Activated T-cell treated with anti-CD3 and anti-CD28 coated beads for 24 hours (primary cell): Measurements from ENCODE around the gene ANP32A.
"Not testable (repeated sequence)": the region's sequence is repeated elsewhere in the genome, so short reads cannot be mapped to it uniquely, and the experiment has no call there.

Experiments used
- DNase-seq: peaks from one replicate; pipeline ENCODE4 v3.0.0-alpha.2; 2020; ENCODE audit warnings: low read depth

ANP32A gene

GRCh38 chr15:68781766-68782588, 38.7 kb downstream of the ANP32A start:
- no peak for DNase-seq

- no peak for DNase-seq
Measured at GRCh38 chr15:68781217-68781616, 39.5 kb downstream of the ANP32A start.

- no peak for DNase-seq
Measured at GRCh38 chr15:68778876-68779275, 41.8 kb downstream of the ANP32A start.

- DNase-seq: no peak
Measured at GRCh38 chr15:68776477-68777270, 44.0 kb downstream of the ANP32A start.

DNA sequence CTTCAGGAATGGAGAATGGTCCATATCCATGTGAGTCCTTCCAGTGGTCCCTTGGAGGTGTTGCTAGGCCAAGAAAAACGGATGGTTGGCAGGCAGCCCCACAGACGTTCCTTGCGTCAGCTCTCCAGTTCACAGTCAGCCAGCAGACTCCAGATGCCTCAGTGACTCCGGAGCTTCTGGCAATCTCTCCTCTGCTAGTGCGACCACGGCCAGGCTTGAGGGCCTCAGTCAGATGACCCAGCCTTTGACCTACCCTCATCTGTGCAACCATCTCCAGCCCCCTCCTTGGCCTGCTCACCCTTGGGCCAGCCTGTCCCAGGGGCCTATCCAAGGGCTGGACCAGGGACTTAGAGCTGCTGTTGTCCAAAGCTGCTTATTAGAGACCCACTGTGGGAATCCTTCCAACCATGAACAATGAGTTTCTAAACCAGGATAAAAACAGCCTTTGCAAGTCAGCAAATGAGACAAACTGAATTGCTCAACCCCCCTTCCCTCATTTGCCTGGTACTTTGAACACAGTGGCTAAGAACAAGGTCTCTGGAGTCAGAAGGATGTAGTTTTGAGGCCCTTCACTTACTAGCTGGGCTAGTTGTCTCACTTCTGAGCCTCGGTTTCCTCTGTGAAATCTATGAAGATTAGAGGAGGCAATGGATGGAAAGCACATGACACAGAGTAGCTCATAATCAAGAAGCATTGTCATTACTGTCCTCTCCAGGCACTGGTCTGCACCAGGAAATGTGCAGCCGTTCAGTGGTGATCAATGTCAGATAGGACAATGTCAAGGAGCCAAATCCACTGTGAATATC, 44.8 kb downstream of the ANP32A start:
- DNase-seq: no peak

- no peak for DNase-seq
Measured at GRCh38 chr15:68775236-68775577, 45.5 kb downstream of the ANP32A start.

DNA sequence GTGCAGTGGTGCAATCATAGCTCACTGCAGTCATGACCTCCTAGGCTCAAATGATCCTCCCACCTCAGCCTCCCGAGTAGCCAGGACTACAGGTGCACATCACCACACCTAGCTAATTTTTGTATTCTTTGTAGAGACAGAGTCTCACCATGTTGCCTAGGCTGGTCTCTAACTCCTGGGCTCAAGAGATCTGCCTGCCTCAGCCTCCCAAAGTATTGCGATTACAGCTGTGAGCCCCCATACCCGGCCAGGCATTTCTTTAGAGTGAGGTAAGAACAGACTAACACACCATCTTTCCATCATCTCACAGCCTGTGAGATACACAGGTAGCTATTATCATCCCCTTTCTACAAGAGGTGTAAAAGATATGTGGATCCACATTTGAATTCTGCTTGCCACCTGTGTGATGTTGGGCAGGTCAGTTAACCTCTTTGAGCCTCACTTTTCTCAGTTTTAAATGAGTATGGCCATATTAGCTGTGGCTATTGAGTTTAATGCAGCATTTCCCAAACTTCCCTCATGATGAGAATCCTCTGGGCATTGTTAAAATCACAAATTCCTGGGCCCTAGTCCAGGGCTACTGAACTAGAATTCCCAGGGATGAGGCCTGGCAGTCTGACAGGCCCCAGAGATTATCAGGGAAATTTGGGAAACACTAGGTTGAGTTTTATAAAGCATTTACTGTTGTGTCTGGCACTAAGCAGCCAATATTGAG, 46.0 kb downstream of the ANP32A start:
- no peak for DNase-seq

GRCh38 chr15:68774120-68774519, 46.6 kb downstream of the ANP32A start:
- DNase-seq: no peak

GRCh38 chr15:68773036-68773435, 47.7 kb downstream of the ANP32A start:
- no peak for DNase-seq

DNA sequence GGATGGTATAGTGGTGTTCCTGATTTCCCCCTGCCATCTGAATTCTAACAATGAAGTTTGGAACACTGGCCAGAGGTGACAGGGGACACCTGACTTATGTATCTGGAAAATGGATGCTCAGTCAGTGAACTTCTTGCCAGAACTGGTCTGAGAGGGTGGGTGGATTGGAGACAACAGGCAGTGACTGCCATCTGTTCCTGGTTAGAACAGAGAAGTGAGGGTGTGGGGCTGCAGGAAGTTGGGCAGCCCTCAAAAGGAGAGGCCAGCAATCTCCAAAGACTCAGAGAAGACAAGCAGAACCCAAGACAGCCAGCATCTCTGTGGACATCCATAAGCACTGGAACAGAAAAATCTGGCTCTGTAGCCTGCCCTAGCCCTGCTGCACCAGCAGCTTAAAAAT, 50.5 kb downstream of the ANP32A start:
- DNase-seq: no peak

DNA sequence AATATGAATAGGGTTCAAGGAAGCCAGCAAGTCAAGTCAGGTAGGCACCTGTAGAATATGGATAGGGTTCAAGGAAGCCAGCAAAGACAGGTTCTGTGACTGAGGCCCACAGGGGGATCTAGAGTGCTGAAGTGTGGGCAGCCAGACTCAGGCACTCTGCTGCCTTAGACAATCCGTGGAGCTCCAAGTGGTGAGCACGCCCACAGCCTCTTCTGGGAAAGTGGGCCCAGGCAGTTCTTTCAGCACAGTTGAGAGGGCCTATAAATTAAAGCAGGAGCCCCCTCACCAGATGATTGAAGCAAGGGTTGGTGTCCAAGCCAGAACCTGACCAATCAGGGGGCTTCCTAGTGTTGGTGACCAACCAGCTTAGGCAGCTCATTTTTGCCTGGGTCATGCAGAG, 51.0 kb downstream of the ANP32A start:
- DNase-seq: no peak

- no peak for DNase-seq
Measured at GRCh38 chr15:68768321-68768720, 52.4 kb downstream of the ANP32A start.

GRCh38 chr15:68767833-68768232, 52.9 kb downstream of the ANP32A start:
- no peak for DNase-seq

DNA sequence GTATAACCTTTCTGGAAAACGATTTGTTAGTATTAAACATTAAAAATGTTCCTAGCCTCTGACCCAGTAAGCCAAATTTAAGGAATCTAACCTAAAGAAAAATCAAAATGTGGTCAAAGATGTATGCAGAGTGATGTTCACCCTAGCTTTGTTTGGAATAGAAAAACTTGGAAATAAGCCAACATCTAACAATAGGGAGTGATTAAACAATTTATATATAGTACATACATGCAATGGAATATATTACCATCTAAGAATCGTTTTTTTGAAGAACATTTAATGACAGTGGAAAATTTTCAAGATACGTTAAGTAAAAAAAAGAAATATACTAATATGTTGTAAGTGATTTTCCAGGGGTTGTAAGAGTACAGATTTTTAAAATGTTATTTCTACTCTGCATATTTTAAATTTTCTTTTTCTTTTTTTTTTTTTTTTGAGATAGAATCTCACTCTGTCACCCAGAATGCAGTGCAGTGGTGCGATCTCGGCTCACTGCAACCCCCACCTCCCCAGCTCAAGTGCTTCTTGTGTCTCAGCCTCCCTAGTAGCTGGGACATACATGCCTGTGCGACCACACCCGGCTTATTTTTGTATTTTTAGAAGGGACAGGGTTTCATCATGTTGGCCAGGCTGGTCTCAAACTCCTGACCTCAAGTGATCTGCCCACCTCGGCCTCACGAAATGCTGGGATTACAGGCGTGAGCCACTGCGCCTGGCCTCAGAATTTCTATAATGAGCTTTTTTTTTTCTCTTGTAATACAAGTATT, 54.9 kb downstream of the ANP32A start:
- DNase-seq: no peak

- DNase-seq: no peak
Measured at GRCh38 chr15:68764090-68764489, 56.6 kb downstream of the ANP32A start.

DNA sequence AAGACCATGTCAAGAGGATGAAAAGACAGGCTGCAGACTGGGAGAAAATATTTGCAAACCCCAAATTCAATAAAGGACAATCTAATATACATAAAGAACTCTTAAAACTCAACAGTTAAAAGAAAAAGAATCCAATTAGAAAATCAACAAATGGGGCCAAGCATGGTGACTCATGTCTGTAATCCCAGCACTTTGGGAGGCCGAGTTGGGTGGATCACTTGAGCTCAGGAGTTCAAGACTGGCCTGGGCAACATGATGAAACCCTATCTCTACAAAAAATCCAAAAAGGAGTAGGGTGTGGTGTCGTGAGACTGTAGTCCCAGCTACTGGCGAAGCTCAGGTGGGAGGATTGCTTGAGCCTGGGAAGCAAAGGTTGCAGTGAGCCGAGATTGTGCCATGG, 57.6 kb downstream of the ANP32A start:
- no peak for DNase-seq

- not testable (repeated sequence) for DNase-seq
Measured at GRCh38 chr15:68759982-68760579, 60.6 kb downstream of the ANP32A start.

GRCh38 chr15:68755731-68756130, 65.0 kb downstream of the ANP32A start:
- DNase-seq: no peak

DNA sequence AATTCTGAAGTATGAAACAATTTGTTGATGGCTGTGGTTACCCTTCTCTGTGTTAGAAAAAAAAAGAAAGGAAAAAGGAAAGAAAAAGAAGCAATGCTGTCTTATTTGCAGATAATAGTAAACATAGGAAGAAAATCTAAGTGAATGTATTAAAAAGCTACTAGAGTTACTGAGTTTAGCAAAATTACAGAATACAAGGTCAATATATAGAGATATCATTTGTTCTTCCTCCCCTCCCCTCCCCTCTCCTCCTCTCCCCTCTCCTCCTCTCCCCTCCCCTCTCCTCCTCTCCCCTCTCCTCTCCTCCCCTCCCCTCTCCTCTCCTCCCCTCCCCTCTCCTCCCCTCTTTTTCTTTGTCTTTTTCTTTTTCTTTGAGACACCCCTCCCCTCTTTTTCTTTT, 69.1 kb downstream of the ANP32A start:
- DNase-seq: no peak

GRCh38 chr15:68749793-68750192, 70.9 kb downstream of the ANP32A start:
- no peak for DNase-seq

- DNase-seq: no peak
Measured at GRCh38 chr15:68749365-68749764, 71.3 kb downstream of the ANP32A start.
